ENCODE measurements around the gene TLR9.

TLR9 gene

DNA sequence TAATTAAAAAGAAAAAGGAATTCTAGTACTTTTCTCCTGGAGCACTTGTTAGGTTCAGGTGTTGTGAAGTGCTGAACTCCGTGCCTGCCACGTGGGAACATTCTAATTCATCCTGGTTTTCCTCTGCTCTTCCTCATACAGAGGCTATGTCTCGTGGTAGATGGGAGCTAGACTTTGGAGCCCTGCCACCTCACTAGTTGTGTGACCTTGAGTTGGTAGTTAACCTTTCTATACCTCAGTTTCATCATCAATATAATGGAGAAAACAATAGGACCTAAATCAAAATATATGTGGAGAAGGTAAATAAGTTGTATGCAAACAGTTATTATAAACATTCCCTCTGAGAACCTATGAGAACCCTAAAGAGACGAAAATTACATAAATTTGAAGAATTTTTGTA, 16.9 kb downstream of the TLR9 start:
- DNase-seq: no peak
- TF ChIP-seq POLR2A (IDR thresholded peaks at IDR 0.05; ENCODE audit: low read length) (no peak), GATA1 (IDR thresholded peaks at IDR 0.05; ENCODE audit: low read depth, low read length) (no peak)

DNA sequence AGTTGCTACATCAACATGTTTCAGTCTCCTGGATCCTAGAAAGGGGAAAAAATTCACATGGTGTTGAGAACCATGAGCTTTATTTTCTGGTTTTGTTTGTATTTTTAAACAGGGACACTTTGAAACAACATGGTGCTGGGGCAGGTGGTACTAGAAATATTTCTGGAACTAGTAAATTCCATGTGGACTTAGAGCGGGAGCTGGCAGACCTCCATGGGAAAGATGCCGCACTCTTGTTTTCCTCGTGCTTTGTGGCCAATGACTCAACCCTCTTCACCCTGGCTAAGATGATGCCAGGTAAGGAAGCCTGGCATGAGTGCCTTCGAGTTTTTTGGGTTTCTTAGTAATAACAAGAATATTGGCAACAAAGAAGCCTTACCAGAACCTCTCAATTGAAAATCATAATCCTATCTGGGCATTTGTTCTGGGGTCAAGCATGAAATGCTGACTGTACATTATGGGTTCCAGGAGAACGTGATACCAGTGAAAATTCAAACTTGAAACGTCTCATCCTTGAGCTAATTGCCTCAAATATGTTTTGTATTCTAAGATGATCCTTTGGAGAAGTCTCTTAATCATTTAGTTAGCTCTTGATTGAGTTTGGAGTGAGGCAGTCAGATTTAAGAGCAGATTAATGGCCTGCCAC, 19.6 kb downstream of the TLR9 start:
- TF ChIP-seq GATA1 (IDR thresholded peaks at IDR 0.05; ENCODE audit: low read depth, low read length): no peak
- no peak for TF ChIP-seq POLR2A (IDR thresholded peaks at IDR 0.05; ENCODE audit: low read length)
- no peak for DNase-seq

DNA sequence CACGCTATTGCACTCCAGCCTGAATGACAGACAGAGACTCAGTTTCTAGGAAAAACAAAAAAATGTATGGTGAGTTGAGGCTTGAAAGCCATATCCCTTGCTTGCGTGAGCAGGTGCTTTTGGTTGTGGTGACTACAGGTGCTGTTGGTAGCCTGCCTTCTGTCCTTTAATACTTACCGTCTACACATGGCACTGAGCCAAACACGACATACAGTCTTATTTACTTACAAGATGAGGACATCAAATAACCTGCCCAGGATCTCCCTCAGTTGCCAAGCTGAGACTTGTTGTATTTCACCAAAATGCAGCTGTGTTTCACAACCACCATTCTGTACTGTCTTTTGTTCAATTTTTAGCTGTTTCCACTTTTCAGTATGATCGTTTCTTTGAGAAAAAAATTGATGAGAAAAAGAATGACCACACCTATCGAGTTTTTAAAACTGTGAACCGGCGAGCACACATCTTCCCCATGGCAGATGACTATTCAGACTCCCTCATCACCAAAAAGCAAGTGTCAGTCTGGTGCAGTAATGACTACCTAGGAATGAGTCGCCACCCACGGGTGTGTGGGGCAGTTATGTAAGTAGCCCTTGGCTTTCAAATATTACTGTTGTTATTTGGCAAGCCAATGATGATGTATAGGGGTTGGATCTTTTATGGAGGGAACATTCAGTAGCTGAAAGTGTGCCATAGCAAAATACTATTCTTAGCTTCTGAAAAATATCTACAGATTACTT, 20.9 kb downstream of the TLR9 start:
- TF ChIP-seq POLR2A (IDR thresholded peaks at IDR 0.05; ENCODE audit: low read length): no peak
- TF ChIP-seq GATA1 (IDR thresholded peaks at IDR 0.05; ENCODE audit: low read depth, low read length): no peak
- peak in 1 of 2 experiments; percentile 45 for DNase-seq

DNA sequence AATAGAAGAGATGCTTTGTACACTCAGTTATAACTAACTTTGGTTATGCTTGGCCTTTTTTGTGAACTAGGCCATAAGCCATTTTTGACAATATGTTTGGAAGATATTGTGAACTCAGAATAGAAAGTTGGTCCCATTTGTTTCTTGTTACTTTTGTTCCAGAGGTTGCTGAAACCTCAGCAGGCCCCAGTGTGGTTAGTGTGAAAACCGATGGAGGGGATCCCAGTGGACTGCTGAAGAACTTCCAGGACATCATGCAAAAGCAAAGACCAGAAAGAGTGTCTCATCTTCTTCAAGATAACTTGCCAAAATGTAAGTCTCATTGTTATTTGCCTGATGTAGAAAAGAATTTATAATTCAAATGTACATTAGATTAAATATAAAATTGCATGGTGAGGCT, 21.7 kb downstream of the TLR9 start:
- no peak for DNase-seq
- TF ChIP-seq POLR2A (IDR thresholded peaks at IDR 0.05; ENCODE audit: low read length) (no peak), GATA1 (IDR thresholded peaks at IDR 0.05; ENCODE audit: low read depth, low read length) (no peak)

DNA sequence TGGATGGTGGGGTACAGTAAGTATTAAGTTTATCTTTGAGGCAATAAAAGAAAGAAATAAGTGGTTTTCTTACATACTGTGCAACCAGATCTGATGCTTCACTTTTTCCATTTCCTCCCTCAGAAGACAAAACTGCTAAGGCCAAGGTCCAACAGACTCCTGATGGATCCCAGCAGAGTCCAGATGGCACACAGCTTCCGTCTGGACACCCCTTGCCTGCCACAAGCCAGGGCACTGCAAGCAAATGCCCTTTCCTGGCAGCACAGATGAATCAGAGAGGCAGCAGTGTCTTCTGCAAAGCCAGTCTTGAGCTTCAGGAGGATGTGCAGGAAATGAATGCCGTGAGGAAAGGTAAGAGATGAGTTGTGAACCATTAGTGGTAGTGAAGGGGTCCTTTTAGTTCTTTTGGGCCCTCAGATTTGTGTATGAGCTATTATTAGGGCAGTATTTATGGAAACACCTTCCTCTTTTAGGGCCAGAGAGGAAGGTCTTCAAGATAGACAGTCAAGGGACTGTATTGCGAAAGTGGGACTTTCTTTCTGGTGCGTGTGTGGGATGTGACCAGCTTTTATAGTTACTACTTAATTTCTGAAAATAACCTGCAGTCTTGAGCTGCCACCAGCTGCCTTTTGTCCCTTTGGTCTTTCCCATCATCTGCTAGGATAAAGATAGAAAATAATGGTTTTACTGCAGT, 22.9 kb downstream of the TLR9 start:
- DNase-seq: no peak
- TF ChIP-seq GATA1 (IDR thresholded peaks at IDR 0.05; ENCODE audit: low read depth, low read length) (no peak), POLR2A (IDR thresholded peaks at IDR 0.05; ENCODE audit: low read length) (no peak)

DNA sequence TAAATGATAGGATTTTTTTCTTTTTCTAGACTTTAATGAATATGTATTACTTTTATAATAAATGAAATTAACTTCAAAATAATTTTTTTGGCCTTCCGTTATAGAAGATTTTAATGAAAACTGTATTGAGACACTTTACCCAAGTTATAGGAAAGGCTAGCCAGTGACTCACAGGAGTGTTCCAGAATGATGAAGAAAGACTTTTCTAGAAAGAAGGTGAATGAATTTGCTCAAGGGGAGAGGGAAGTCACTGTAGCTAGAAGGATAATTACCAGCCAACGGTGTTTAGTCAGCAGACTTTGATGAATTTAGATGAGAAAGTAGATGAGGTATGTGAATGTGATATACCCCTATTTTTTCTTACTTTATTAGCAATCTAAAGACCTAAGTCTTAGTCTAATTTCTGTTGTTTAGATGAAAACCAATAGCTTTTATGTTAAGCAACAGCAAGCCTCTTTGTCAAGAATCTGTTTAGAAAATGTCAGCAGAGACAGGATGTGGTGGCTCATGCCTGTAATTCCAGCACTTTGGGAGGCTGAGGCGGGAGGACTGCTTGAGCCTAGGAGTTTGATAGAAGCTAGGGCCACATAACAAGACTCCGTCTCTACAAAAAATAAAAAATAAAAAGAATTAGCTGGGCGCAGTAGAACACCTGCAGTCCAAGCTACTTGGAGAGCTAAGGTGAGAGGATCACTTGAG, 24.3 kb downstream of the TLR9 start:
- DNase-seq: no peak
- TF ChIP-seq GATA1 (IDR thresholded peaks at IDR 0.05; ENCODE audit: low read depth, low read length): no peak
- no peak for TF ChIP-seq POLR2A (IDR thresholded peaks at IDR 0.05; ENCODE audit: low read length)

DNA sequence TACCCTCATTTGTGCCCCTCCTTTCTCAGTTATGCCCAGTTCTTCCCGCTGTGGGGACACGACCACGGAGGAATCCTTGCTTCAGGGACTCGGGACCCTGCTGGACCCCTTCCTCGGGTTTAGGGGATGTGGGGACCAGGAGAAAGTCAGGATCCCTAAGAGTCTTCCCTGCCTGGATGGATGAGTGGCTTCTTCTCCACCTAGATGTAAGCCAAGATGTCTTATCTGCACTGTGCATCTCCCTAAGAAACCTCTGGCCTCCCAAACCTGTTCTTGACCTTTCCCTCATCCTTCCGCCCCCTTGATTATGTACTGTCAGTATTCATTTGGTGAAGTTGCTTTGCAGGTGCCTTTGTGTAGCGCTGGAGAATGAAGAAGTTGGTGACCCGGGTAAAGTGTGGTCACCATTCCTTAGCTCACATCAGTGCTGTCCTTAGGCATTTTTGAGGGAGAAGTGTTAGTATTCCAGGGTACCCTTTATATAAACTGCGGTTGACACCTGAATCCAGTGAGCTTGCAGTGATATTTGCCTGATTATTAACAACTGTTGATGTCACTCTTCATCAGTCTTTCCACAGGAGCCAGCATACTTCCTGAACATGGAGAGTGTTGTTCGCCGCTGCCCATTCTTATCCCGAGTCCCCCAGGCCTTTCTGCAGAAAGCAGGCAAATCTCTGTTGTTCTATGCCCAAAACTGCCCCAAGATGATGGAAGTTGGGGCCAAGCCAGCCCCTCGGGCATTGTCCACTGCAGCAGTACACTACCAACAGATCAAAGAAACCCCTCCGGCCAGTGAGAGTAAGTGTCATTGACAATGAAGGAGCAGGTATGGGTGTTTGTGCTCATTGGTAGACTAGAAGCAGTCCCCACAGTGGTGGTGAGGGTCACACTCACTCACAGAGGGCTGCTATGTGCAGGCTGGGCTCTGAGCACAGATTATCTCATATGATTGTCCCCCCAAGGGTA, 26.5 kb downstream of the TLR9 start:
- DNase-seq: peak; percentile 33 to 55
- TF ChIP-seq GATA1 (IDR thresholded peaks at IDR 0.05; ENCODE audit: low read depth, low read length) (peak; percentile 51), POLR2A (IDR thresholded peaks at IDR 0.05; ENCODE audit: low read length) (no peak)

DNA sequence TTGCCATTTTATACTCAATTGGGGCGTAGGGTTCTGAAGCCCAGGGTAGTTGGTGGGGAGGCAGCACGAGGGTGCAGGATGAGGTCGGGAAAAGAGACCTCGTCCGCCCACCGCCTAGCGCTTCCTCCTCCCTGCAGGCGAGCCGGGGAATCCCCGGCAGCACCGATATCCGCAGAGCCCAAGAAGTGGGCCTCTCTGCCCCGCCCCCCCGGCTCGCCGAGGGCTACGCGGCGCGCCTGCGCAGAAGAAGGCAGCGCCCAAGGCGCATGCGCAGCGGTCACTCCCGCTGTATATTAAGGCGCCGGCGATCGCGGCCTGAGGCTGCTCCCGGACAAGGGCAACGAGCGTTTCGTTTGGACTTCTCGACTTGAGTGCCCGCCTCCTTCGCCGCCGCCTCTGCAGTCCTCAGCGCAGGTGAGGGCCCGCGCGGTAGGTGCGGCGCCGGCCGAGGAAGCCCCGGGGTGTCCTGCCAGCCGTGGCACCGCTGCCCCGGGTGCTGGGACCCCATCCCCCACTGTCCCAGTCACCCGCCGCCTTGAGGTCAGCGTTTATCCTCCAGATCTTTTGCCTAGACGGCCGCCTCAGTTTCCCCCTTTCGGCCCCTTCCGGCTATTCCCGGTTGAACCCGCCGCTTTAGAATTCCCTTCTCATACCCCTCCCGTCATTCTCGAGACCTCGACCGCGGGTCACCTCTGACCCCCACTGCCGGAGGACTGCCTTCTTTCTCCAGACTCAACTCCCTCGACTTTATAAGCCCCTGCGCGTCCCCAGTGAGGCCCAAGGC, 27.4 kb downstream of the TLR9 start, which contains the start of gene ALAS1:
Gene ALAS1, plus strand, starts transcription at position 319 of the 784 bp plus-strand sequence. CDS start 1,082 bp downstream, outside the sequence.
- TF ChIP-seq GATA1 (IDR thresholded peaks at IDR 0.05; ENCODE audit: low read depth, low read length): no peak
- TF ChIP-seq POLR2A (IDR thresholded peaks at IDR 0.05; ENCODE audit: low read length): peak; percentile 83
- DNase-seq: peak; percentile 93 to 97

DNA sequence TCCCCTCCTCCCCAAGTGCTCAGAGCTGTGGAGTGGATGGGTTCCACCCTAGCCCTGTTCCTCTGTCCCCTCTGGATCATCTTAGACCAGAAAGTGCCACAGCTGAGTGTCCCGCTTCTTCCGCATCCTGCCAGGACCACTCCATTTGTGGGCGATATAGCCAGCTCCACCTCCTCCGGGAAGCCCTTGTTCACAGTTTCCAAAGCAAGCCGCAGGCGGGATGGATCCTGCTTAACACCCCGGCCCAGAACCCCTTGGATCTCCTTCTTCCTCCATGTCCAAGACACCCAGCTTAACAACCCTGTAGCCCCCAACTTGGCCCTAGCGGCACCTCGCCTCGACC, 28.0 kb downstream of the TLR9 start:
- no peak for TF ChIP-seq POLR2A (IDR thresholded peaks at IDR 0.05; ENCODE audit: low read length)
- TF ChIP-seq GATA1 (IDR thresholded peaks at IDR 0.05; ENCODE audit: low read depth, low read length): no peak

DNA sequence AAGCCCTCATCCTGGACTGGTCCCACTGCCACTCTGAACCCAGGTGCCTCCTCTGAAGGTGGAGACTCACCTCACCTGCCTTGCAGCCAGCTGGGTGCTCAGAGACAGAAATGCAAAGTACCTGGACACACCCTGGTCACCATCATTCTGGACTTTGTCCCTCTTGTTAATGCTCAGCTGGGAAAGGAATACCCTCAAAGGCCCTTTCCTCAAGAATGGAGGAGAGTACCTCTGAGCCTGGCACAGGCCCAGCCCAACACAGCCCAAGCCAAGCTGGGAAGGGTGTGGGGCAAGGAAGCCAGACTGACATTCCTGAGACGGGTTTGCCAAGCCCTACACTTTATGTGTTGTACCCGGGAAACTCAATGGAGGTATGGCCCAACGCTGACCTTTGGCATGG, 28.5 kb downstream of the TLR9 start:
- TF ChIP-seq GATA1 (IDR thresholded peaks at IDR 0.05; ENCODE audit: low read depth, low read length) (no peak), POLR2A (IDR thresholded peaks at IDR 0.05; ENCODE audit: low read length) (no peak)
- peak in 1 of 2 experiments; percentile 31 for DNase-seq

More for the DNA sequence above, 28.0 kb downstream of the TLR9 start:
- no peak for DNase-seq

DNA sequence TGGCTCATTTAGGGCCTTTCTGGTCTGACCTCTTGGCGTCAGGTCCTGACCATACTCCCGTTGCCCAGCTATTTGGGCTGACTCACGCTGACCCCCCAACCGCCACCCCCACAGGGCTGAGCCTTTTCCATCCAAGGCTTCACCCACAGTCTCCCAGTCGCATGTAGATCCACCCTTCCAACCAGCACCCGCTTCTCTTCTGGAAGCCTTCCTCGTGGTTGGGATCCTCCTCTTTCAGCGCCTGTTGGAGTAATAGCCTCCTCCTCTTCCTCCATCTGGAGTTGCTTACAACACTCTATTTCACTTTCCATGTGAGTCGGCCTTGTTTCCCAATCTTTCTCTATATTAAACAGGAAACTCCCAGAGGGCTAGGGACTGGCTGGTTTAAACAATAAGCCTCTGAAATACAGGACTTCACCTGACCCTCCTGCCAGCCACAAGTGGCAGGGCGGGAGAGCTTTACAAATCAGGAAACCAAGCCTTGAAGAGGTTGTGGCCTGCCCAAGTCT, 29.6 kb downstream of the TLR9 start:
- DNase-seq: no peak

DNA sequence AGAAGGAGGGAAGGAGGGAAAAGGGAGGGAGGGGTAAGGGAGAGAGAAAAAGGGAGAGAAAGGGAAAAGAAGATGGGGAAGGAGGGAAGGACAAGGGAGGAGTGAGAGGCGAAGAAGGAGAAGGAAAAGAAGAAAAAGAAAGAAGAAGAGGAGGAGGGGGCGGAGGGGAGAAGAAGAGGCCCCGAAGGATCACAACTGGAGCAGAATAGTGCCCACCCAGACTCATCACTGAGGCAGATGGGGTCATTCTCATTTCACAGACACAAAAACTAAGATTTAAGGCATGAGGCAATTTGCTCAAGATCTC, 30.2 kb downstream of the TLR9 start:
- no peak for DNase-seq
- TF ChIP-seq POLR2A (IDR thresholded peaks at IDR 0.05; ENCODE audit: low read length): no peak
- no peak for TF ChIP-seq GATA1 (IDR thresholded peaks at IDR 0.05; ENCODE audit: low read depth, low read length)

More for the DNA sequence above, 29.6 kb downstream of the TLR9 start:
- TF ChIP-seq GATA1 (IDR thresholded peaks at IDR 0.05; ENCODE audit: low read depth, low read length) (no peak), POLR2A (IDR thresholded peaks at IDR 0.05; ENCODE audit: low read length) (no peak)

Measured in erythroblast (primary cell).